Measurements from ENCODE around the gene ZC3H10.
"Not testable (repeated sequence)": the region's sequence is repeated elsewhere in the genome, so short reads cannot be mapped to it uniquely, and the experiment has no call there.

The ZC3H10 gene, protein sequence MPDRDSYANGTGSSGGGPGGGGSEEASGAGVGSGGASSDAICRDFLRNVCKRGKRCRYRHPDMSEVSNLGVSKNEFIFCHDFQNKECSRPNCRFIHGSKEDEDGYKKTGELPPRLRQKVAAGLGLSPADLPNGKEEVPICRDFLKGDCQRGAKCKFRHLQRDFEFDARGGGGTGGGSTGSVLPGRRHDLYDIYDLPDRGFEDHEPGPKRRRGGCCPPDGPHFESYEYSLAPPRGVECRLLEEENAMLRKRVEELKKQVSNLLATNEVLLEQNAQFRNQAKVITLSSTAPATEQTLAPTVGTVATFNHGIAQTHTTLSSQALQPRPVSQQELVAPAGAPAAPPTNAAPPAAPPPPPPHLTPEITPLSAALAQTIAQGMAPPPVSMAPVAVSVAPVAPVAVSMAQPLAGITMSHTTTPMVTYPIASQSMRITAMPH

GRCh38 chr12:56117778-56118687 is at the start of gene ZC3H10:
Gene ZC3H10 (plus strand): TSS chr12:56118266. CDS start chr12:56120563, 2,297 bp downstream.
- DNase-seq (ENCODE audit: low read depth), result peak; percentile 99

DNA sequence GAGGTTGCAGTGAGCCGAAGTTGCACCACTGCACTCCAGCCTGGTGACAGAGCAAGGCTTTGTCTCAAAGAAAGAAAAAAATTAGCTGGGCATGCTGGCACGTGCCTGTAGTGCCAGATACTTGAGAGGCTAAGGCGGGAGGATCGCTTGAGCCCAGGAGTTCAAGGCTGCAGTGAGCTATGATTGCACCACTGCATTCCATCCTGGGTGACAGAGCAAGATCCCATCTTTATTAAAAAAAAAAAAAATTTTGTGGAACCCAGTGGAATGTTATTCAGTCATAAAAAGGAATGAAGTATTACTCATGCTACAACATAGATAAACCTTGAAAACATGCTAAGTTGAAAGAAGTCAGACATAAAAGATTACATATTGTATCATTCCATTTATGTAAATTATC is 46.4 kb upstream of the ZC3H10 start:
- no peak for DNase-seq (ENCODE audit: low read depth)

DNA sequence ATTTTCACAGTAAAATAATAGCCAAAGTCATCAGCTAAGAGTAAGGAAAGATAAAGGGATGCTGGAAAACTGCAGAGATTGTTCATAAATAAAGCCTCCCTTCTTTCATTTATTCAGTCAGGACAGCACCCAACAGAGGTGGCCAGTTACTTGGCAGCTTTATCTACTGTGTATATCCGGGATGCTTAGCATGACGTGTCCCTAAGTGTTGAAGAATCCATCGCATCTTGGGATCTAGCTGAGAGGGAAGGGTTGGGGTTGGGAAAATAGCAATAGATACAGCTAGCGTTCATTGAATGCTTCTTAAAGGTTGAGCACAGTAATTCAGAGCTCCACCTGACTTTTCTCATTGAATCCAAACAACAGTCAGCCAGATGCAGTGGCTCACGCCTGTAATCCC is 43.7 kb upstream of the ZC3H10 start:
- DNase-seq (ENCODE audit: low read depth), result no peak

DNA sequence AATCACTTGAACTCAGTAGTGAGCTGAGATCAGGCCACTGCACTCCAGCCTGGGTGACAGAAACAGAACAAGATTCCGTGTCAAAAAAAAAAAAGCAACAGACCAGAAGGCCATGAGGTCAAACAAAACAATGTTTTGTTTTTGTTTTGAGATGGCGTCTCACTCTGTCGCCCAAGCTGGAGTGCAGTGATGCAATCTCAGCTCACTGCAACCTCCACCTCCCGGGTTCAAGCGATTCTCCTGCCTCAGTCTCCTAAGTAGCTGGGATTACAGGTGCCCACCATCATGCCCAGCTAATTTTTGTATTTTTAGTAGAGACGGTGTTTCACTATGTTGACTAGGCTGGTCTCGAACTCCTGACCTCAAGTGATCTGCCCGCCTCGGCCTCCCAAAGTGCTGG is 40.1 kb upstream of the ZC3H10 start:
- not testable (repeated sequence) for DNase-seq (ENCODE audit: low read depth)

DNA sequence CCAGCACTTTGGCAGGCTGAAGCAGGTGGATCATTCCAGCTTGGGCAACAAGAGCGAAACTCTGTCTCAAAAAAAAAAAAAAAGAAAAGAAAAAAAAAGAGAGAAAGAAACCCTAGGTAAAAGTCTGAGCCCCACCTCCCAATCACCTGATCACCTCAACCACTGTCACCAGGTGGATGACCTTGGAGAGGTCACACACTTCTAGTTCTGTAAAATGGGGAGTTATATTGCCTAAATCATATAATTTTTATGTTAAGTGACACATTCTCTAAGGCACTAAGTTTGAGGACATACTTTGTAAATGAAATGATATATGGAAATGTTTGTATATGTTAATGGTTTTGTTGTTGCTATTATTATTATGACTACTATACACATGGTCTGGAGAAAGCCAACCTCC is 39.6 kb upstream of the ZC3H10 start:
- DNase-seq (ENCODE audit: low read depth), result no peak

DNA sequence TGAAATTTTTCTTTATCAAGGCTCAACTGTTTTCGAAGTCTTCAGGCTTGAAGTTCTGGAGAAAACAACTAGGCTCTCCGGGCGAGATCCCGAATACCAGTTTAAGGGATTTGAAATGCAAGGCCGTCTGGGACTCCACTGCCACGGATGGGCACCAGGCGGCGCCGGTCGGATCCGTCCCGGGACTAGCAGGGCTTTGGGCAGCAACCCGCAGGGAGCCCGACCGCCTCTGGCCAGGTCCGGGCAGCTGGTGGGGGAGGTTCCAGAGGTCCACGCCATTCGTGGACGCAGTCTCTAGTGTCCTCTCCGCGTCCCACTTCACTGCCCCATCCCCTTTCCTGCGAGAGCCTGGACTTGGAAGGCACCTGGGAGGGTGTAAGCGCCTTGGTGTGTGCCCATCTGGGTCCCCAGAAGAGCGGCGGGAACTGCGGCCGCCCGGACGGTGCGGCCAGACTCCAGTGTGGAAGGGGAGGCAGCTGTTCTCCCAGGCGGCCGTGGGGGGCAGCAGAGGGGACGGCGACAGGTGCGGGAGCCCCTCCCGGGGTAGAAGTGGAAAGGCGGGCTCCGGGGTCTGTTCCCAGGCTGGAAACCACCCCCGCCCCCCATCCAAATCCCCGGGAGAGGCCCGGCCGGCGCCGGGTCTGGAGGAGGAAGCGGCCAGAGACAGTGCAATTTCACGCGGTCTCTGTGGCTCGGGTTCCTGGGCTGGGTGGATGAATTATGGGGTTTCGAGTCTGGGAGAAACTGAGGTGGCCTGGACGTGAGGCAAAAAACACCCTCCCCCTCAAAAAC is 38.9 kb upstream of the ZC3H10 start:
- peak; percentile 72 for DNase-seq (ENCODE audit: low read depth)

GRCh38 chr12:56079723-56080555 is 38.1 kb upstream of the ZC3H10 start, which contains the start of gene ERBB3:
Gene ERBB3 (plus strand): TSS chr12:56080165. CDS start chr12:56080301, 136 bp downstream.
- no peak for DNase-seq (ENCODE audit: low read depth)

- no peak for DNase-seq (ENCODE audit: low read depth)
Observed at GRCh38 chr12:56080556-56081138, 37.4 kb upstream of the ZC3H10 start.

DNA sequence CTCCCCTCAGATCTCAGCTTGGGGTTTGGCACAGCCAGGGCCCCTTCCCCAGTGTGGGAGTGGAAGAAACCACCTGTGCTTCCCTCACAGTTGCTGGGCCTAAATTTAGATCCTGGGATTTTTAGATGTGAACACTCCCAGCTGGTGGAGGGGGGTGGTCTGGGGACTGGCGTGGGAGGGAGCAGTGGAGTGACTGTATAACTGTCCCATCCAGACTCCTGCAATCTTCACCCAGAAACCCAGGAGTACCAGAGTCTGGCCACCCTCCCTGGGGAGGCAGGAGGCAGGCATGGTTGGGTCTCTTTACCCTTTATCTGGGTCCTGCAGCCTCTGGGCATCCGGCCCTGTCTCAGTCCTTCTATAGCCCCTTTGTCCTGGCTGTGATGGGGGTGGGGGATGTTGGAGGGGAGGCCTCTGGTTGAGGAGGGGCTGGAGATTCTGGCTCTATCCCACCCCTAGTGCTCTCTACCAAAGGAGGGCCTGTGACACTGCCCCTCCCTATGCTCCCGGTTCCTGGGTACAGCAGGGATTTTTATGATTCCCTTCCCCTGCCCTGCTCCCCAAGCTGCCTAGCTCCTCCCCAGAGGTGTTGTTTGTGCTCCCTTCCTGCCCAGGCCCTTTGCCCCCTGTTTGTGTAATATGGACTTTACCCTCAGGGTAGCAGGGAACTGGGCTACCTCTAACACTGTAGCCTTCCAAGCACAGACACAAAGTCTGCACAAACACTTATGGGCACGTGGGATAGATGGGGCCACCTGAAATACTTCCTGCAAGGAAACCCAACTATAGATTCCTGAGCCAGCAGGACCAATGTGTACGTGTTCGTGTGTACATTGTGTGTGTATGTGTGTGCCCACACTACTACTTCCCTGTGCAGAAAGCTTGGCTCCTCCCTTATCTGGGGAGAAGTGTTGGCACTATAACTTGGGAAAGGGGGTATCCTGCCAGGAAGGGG is 36.4 kb upstream of the ZC3H10 start:
- no peak for DNase-seq (ENCODE audit: low read depth)

- DNase-seq (ENCODE audit: low read depth), result no peak
Observed at GRCh38 chr12:56082382-56082781, 35.7 kb upstream of the ZC3H10 start.

GRCh38 chr12:56082967-56083366 is 35.1 kb upstream of the ZC3H10 start:
- DNase-seq (ENCODE audit: low read depth), result no peak

GRCh38 chr12:56084958-56085543 is 33.0 kb upstream of the ZC3H10 start:
- DNase-seq (ENCODE audit: low read depth), result no peak

DNA sequence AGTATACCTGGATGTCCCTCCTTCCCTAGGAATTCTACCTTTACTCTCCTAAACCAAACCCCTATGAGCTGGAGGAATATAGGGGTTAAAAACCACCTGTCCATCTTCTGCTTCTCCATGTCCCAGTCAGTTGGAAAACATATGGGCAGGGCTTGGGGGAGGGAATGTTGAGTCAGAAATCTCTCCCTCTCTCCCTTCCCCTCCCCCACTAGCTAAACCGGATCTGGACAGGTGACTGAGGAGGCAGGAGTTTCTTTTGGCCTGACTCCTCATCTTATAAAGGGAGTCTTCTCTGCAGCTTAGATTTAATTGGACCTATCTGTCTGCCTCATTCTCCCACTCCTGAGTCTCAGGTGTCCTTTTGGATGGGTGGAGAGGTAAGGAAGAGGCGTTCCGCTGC is 32.0 kb upstream of the ZC3H10 start:
- no peak for DNase-seq (ENCODE audit: low read depth)

GRCh38 chr12:56086608-56087007 is 31.5 kb upstream of the ZC3H10 start:
- DNase-seq (ENCODE audit: low read depth), result no peak

- DNase-seq (ENCODE audit: low read depth), result no peak
Observed at GRCh38 chr12:56087220-56087619, 30.8 kb upstream of the ZC3H10 start.

GRCh38 chr12:56097738-56098137 is 20.3 kb upstream of the ZC3H10 start:
- DNase-seq (ENCODE audit: low read depth), result no peak

GRCh38 chr12:56098592-56098991 is 19.5 kb upstream of the ZC3H10 start:
- no peak for DNase-seq (ENCODE audit: low read depth)

DNA sequence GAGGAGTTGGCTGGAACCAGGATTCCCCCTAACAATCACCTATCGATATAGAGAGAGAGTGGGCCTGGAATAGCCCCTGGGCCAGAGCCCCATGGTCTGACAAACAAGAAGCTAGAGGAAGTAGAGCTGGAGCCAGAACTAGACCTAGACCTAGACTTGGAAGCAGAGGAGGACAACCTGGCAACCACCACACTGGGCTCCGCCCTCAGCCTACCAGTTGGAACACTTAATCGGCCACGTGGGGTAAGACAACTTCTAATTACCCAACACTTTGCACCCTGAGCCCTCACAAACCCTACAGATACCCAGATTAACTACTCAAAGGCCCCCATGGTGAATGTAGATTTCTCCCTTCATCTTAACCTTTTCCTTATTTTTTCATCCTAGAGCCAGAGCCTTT is 18.3 kb upstream of the ZC3H10 start:
- DNase-seq (ENCODE audit: low read depth), result no peak

GRCh38 chr12:56101045-56101444 is 17.0 kb upstream of the ZC3H10 start:
- DNase-seq (ENCODE audit: low read depth), result no peak

All from HS-27A (cell line).